ENCODE measurements around the gene OSBPL8. TPM values are rescaled to one million over a fixed set of nuclear protein-coding genes. Genes with fewer than 3 reads are reported as not detected.

Gene OSBPL8
- 193 and 204 TPM in 2 replicates for total RNA-seq

GRCh38 chr12:76559400-76560085, at the start of gene OSBPL8:
TSS of gene OSBPL8 (minus strand) at chr12:76559771. CDS start at chr12:76487551, 72,220 bp downstream.
- H3K27me3 ChIP-seq (ENCODE audit: insufficient read depth, low read length) = no peaks in the 10 kb centered on the region
- H3K79me2 ChIP-seq (ENCODE audit: insufficient read depth, low read length) = peaks cover 48% of the 10 kb centered on the region
- H3K27ac ChIP-seq (ENCODE audit: low read depth, low read length) = peak within 1 kb of the TSS; percentile 90
- H3K4me3 ChIP-seq (ENCODE audit: insufficient read depth, low read length) = peak within 1 kb of the TSS; percentile 98
- H3K4me2 ChIP-seq (ENCODE audit: insufficient read depth, low read length) = peak within 1 kb of the TSS; percentile 96
- no peak for TF ChIP-seq CTCF (IDR thresholded peaks at IDR 0.05; ENCODE audit: extremely low read depth, low read depth, low read length)
- no peaks in the 10 kb centered on the region for H3K9me3 ChIP-seq (ENCODE audit: low read depth, low read length)
- H3K36me3 ChIP-seq (ENCODE audit: insufficient read depth, low read length) = no peaks in the 10 kb centered on the region
- peaks cover 15% of the 10 kb centered on the region for H4K20me1 ChIP-seq (ENCODE audit: insufficient read depth, low read length)
- H2AFZ ChIP-seq (ENCODE audit: low read length) = peak within 1 kb of the TSS; percentile 98
- H3K4me1 ChIP-seq (ENCODE audit: insufficient read depth, low read length) = peaks cover 12% of the 10 kb centered on the region
- DNase-seq (ENCODE audit: insufficient read length, low spot score, missing footprints) = peak; percentile 96

GRCh38 chr12:76608070-76608469, 48.5 kb upstream of the OSBPL8 start:
- Histone ChIP-seq H4K20me1 (ENCODE audit: insufficient read depth, low read length) (no peaks in the 10 kb centered on the region), H3K9me3 (ENCODE audit: low read depth, low read length) (no peaks in the 10 kb centered on the region), H3K27ac (ENCODE audit: low read depth, low read length) (no peak overlapping the region), H3K4me2 (ENCODE audit: insufficient read depth, low read length) (no peak overlapping the region), H3K79me2 (ENCODE audit: insufficient read depth, low read length) (no peaks in the 10 kb centered on the region), H3K27me3 (ENCODE audit: insufficient read depth, low read length) (no peaks in the 10 kb centered on the region), H3K4me1 (ENCODE audit: insufficient read depth, low read length) (no peaks in the 10 kb centered on the region), H3K36me3 (ENCODE audit: insufficient read depth, low read length) (no peaks in the 10 kb centered on the region), H3K4me3 (ENCODE audit: insufficient read depth, low read length) (no peak overlapping the region), H2AFZ (ENCODE audit: low read length) (no peak overlapping the region)
- DNase-seq (ENCODE audit: insufficient read length, low spot score, missing footprints) = no peak
- no peak for TF ChIP-seq CTCF (IDR thresholded peaks at IDR 0.05; ENCODE audit: extremely low read depth, low read depth, low read length)

GRCh38 chr12:76595056-76595455, 35.5 kb upstream of the OSBPL8 start:
- no peaks in the 10 kb centered on the region for H3K36me3 ChIP-seq (ENCODE audit: insufficient read depth, low read length)
- no peak for DNase-seq (ENCODE audit: insufficient read length, low spot score, missing footprints)
- H4K20me1 ChIP-seq (ENCODE audit: insufficient read depth, low read length) = no peaks in the 10 kb centered on the region
- H3K79me2 ChIP-seq (ENCODE audit: insufficient read depth, low read length) = no peaks in the 10 kb centered on the region
- no peak for TF ChIP-seq CTCF (IDR thresholded peaks at IDR 0.05; ENCODE audit: extremely low read depth, low read depth, low read length)
- H2AFZ ChIP-seq (ENCODE audit: low read length) = no peak overlapping the region
- peaks cover 23% of the 10 kb centered on the region for H3K4me1 ChIP-seq (ENCODE audit: insufficient read depth, low read length)
- H3K4me3 ChIP-seq (ENCODE audit: insufficient read depth, low read length) = no peak overlapping the region
- peak overlapping the region; percentile 51 for H3K27ac ChIP-seq (ENCODE audit: low read depth, low read length)
- peak overlapping the region; percentile 14 for H3K4me2 ChIP-seq (ENCODE audit: insufficient read depth, low read length)
- H3K9me3 ChIP-seq (ENCODE audit: low read depth, low read length) = no peaks in the 10 kb centered on the region
- no peaks in the 10 kb centered on the region for H3K27me3 ChIP-seq (ENCODE audit: insufficient read depth, low read length)

GRCh38 chr12:76591476-76591875, 31.9 kb upstream of the OSBPL8 start:
- H3K27ac ChIP-seq (ENCODE audit: low read depth, low read length) = peak overlapping the region; percentile 30
- H3K27me3 ChIP-seq (ENCODE audit: insufficient read depth, low read length) = no peaks in the 10 kb centered on the region
- no peak overlapping the region for H3K4me2 ChIP-seq (ENCODE audit: insufficient read depth, low read length)
- no peaks in the 10 kb centered on the region for H3K9me3 ChIP-seq (ENCODE audit: low read depth, low read length)
- H3K4me1 ChIP-seq (ENCODE audit: insufficient read depth, low read length) = peaks cover 39% of the 10 kb centered on the region
- no peak overlapping the region for H2AFZ ChIP-seq (ENCODE audit: low read length)
- no peaks in the 10 kb centered on the region for H3K79me2 ChIP-seq (ENCODE audit: insufficient read depth, low read length)
- no peak for TF ChIP-seq CTCF (IDR thresholded peaks at IDR 0.05; ENCODE audit: extremely low read depth, low read depth, low read length)
- H4K20me1 ChIP-seq (ENCODE audit: insufficient read depth, low read length) = no peaks in the 10 kb centered on the region
- no peak for DNase-seq (ENCODE audit: insufficient read length, low spot score, missing footprints)
- H3K4me3 ChIP-seq (ENCODE audit: insufficient read depth, low read length) = no peak overlapping the region
- H3K36me3 ChIP-seq (ENCODE audit: insufficient read depth, low read length) = no peaks in the 10 kb centered on the region
